ENCODE data around the gene PCDHB15.
"Not testable (repeated sequence)": the region's sequence is repeated elsewhere in the genome, so short reads cannot be mapped to it uniquely, and the experiment has no call there.

The PCDHB15 gene

DNA sequence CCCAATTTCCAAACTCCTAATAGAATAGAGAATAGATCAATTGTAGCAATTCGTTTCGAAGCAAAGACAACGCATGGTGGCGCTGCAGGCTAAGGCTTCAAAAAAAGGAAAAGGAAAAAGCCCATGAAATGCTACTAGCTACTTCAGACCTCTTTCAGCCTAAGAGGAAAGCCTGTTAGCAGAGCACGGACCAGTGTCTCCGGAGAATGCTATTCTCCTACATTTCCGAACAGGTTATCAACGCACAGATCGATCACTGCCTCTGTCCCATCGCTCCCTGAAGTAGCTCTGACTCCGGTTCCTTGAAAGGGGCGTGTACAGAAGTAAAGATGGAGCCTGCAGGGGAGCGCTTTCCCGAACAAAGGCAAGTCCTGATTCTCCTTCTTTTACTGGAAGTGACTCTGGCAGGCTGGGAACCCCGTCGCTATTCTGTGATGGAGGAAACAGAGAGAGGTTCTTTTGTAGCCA, at the start of gene PCDHB15:
PCDHB15 (plus strand) TSS at position 146 of the 468 bp plus-strand sequence; CDS start at position 330, 184 bp downstream.
- DNase-seq (ENCODE audit: low spot score), result no peak

DNA sequence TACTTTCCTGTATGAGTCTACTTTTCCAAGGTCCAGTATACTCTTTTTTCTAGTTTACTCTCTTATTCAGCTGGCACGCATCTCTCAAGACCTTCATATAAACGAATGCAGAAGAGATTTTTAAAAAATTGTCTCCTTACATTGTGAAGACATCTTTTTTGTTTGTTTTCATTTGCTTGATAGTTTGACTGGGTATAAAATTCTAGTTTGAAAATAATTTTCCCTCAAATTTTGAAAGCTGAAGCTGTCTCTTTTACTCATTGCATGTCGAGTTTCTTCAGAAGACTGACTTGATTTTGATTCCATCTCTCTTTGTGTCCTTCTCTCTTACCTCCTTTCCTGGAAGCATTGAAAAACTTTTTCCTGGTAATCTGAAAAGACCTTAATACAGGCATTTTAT, 48.8 kb upstream of the PCDHB15 start:
- DNase-seq (ENCODE audit: low spot score), result no peak

DNA sequence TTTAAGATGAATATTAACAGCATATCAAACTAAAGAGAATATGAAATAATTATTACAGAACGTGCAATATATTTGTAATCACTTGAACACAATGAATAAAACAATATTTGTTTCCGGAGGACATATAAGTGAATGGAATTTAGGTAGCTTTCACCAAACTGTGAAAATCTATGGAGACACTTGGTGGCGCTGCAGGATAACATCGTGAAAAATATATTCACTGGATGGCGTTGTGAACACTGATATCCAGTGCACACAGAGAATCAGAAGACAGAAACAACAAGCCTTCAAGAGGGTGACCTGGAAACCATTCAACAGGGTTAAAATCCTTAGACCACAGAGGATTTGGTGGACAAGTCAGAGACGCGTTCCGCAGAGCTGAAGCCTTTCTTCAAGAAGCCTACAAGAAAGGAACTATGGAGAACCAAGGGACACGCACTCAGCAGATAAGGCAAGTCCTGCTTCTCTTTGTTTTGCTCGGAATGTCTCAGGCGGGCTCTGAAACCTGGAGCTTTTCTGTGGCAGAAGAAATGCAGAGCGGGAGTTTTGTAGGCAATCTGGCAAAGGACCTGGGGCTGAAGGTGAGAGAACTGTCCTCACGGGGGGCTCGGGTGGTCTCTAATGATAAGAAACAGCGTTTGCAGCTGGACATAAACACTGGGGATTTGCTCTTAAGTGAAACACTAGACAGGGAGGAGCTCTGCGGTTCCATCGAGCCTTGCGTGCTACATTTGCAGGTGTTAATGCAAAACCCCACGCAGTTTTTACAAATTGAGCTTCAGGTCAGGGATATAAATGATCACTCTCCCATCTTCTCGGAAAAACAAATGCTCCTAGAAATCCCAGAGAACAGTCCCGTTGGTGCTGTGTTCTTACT, 45.6 kb upstream of the PCDHB15 start, which contains the start of gene PCDHB11:
PCDHB11 (plus strand) TSS at position 269 of the 877 bp plus-strand sequence; CDS start at position 417, 148 bp downstream.
- peak; percentile 37 for DNase-seq (ENCODE audit: low spot score)

DNA sequence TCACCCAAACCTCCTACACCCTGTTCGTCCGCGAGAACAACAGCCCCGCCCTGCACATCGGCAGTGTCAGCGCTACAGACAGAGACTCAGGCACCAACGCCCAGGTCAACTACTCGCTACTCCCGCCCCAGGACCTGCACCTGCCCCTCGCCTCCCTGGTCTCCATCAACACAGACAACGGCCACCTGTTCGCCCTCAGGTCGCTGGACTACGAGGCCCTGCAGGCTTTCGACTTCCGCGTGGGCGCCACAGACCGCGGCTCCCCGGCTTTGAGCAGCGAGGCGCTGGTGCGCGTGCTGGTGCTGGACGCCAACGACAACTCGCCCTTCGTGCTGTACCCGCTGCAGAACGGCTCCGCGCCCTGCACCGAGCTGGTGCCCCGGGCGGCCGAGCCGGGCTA, 44.1 kb upstream of the PCDHB15 start:
- DNase-seq (ENCODE audit: low spot score), result not testable (repeated sequence)

DNA sequence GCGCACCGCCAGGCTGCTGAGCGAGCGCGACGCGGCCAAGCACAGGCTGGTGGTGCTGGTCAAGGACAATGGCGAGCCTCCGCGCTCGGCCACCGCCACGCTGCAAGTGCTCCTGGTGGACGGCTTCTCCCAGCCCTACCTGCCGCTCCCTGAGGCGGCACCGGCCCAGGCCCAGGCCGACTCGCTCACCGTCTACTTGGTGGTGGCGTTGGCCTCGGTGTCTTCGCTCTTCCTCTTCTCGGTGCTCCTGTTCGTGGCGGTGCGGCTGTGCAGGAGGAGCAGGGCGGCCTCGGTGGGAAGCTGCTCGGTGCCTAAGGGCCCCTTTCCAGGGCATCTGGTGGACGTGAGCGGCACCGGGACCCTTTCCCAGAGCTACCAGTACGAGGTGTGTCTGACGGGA, 43.5 kb upstream of the PCDHB15 start:
- DNase-seq (ENCODE audit: low spot score), result not testable (repeated sequence)

DNA sequence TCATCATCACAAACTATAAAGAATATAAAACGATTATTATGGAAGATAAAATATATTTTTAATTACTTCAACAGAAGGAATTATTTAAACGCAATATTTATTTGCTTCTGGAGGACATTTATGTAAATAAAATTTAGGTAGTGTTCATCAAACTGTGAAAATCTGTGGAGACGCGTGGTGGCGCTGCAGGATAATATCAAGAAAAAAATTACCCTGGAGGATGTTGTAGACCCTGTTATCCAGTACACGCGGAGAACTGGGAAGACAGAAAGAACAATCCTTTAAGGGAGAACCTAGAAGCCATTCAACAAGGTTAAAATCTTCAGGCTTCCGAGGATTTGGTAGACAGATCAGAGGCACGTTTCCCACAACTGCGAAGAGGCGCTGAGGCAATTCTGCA, 36.7 kb upstream of the PCDHB15 start, which contains the start of gene PCDHB12:
PCDHB12 (plus strand) TSS at position 242 of the 400 bp plus-strand sequence. CDS start 189 bp downstream, outside the sequence.
- DNase-seq (ENCODE audit: low spot score), result peak; percentile 29

DNA sequence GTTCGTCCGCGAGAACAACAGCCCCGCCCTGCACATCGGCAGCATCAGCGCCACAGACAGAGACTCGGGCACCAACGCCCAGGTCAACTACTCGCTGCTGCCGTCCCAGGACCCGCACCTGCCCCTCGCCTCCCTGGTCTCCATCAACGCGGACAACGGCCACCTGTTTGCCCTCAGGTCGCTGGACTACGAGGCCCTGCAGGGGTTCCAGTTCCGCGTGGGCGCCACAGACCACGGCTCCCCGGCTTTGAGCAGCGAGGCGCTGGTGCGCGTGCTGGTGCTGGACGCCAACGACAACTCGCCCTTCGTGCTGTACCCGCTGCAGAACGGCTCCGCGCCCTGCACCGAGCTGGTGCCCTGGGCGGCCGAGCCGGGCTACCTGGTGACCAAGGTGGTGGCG, 34.9 kb upstream of the PCDHB15 start:
- not testable (repeated sequence) for DNase-seq (ENCODE audit: low spot score)

DNA sequence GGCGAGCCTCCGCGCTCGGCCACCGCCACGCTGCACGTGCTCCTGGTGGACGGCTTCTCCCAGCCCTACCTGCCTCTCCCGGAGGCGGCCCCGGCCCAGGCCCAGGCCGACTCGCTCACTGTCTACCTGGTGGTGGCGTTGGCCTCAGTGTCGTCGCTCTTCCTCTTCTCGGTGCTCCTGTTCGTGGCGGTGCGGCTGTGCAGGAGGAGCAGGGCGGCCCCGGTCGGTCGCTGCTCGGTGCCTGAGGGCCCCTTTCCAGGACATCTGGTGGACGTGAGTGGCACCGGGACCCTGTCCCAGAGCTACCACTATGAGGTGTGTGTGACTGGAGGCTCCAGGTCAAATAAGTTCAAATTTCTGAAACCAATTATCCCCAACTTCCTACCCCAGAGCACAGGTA, 34.3 kb upstream of the PCDHB15 start:
- not testable (repeated sequence) for DNase-seq (ENCODE audit: low spot score)

DNA sequence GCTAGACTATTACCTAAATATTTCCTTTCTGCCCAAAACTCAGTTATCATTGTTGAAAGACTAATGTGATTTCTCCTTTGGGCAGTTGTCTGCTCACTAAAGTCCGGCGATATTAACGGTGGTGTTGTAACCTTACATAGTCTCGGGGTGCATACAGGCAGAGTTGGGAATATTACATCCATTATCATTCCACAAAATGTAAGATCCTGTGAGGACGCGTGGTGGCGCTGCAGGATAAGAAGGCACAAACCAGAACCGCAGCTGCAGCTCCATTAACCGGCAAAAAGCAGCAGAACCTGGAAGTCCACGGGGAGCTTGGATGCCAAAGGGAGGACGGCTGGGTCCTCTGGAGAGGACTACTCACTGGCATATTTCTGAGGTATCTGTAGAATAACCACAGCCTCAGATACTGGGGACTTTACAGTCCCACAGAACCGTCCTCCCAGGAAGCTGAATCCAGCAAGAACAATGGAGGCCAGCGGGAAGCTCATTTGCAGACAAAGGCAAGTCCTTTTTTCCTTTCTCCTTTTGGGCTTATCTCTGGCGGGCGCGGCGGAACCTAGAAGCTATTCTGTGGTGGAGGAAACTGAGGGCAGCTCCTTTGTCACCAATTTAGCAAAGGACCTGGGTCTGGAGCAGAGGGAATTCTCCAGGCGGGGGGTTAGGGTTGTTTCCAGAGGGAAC, 31.4 kb upstream of the PCDHB15 start, which contains the start of gene PCDHB13:
PCDHB13 (plus strand) TSS at position 264 of the 684 bp plus-strand sequence; CDS start at position 469, 205 bp downstream.
- not testable (repeated sequence) for DNase-seq (ENCODE audit: low spot score)

DNA sequence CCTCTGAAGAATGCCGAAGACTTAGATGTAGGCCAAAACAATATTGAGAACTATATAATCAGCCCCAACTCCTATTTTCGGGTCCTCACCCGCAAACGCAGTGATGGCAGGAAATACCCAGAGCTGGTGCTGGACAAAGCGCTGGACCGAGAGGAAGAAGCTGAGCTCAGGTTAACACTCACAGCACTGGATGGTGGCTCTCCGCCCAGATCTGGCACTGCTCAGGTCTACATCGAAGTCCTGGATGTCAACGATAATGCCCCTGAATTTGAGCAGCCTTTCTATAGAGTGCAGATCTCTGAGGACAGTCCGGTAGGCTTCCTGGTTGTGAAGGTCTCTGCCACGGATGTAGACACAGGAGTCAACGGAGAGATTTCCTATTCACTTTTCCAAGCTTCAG, 30.6 kb upstream of the PCDHB15 start:
- DNase-seq (ENCODE audit: low spot score), result not testable (repeated sequence)

DNA sequence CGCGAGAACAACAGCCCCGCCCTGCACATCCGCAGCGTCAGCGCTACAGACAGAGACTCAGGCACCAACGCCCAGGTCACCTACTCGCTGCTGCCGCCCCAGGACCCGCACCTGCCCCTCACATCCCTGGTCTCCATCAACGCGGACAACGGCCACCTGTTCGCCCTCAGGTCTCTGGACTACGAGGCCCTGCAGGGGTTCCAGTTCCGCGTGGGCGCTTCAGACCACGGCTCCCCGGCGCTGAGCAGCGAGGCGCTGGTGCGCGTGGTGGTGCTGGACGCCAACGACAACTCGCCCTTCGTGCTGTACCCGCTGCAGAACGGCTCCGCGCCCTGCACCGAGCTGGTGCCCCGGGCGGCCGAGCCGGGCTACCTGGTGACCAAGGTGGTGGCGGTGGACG, 29.7 kb upstream of the PCDHB15 start:
- DNase-seq (ENCODE audit: low spot score), result not testable (repeated sequence)

DNA sequence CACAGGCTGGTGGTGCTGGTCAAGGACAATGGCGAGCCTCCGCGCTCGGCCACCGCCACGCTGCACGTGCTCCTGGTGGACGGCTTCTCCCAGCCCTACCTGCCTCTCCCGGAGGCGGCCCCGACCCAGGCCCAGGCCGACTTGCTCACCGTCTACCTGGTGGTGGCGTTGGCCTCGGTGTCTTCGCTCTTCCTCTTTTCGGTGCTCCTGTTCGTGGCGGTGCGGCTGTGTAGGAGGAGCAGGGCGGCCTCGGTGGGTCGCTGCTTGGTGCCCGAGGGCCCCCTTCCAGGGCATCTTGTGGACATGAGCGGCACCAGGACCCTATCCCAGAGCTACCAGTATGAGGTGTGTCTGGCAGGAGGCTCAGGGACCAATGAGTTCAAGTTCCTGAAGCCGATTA, 29.2 kb upstream of the PCDHB15 start:
- not testable (repeated sequence) for DNase-seq (ENCODE audit: low spot score)

DNA sequence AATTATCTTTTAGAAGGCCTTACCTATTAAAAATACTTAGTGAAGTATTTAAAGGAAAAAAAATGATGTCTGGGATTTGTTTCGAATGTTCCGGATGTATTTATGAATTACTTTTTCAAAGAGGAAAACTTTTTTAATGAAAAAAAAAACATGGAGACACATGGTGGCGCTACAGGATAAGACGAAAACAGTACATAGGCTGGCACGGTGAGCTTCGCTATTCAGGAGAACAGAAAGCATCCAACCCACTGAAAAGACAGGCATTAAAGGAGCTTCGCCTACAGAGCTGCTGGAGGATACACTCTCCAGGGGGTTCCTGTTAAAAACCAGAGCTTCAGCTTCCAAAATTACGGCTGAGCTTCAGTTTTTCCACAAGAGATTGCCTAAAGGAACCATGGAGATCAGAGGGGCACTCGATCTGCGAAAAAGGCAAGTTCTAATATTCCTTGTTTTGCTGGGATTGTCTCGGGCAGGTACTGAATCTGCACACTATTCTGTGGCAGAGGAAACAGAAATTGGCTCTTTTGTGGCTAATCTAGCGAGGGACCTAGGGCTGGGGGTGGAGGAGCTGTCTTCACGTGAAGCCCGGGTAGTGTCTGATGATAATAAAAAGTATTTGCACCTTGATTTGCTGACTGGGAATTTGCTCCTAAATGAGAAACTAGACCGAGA, 21.9 kb upstream of the PCDHB15 start, which contains the start of gene PCDHB14:
PCDHB14 (plus strand) TSS at position 232 of the 672 bp plus-strand sequence; CDS start at position 395, 163 bp downstream.
- DNase-seq (ENCODE audit: low spot score), result peak; percentile 50

DNA sequence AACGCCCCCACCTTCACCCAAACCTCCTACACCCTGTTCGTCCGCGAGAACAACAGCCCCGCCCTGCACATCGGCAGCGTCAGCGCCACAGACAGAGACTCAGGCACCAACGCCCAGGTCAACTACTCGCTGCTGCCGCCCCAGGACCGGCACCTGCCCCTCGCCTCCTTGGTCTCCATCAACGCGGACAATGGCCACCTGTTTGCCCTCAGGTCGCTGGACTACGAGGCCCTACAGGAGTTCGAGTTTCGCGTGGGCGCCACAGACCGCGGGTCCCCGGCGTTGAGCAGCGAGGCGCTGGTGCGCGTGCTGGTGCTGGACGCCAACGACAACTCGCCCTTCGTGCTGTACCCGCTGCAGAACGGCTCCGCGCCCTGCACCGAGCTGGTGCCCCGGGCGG, 20.4 kb upstream of the PCDHB15 start:
- not testable (repeated sequence) for DNase-seq (ENCODE audit: low spot score)

DNA sequence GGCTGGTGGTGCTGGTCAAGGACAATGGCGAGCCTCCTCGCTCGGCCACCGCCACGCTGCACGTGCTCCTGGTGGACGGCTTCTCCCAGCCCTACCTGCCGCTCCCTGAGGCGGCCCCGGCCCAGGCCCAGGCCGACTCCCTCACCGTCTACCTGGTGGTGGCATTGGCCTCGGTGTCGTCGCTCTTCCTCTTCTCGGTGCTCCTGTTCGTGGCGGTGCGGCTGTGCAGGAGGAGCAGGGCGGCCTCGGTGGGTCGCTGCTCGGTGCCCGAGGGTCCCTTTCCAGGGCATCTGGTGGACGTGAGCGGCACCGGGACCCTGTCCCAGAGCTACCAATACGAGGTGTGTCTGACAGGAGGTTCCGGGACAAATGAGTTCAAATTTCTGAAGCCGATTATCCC, 19.8 kb upstream of the PCDHB15 start:
- not testable (repeated sequence) for DNase-seq (ENCODE audit: low spot score)

DNA sequence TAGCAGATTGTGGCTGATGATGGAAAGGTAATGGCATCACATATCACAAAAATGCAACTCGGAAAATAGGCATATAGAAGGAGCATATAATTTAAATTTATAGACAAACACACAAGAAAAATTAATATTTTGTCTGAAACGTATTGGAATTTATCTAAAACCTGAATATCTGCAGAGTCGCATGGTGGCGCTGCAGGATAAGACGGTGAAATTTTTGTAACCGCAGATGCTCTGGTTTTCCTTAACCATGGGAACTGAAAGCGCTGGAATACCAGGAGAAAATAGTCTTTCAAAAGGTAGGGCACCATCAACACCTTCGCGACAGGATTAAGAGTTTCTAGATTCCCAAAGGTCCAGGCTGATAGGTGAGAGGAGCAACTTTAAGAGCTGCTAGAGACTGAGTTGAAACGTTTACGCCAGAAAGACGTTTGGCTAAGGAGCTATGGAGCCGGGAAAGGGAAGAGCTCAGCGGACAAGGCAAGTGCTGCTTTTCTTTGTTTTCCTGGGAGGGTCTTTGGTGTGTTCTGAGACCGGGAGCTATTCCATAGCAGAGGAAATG, 11.0 kb upstream of the PCDHB15 start:
- DNase-seq (ENCODE audit: low spot score), result no peak

DNA sequence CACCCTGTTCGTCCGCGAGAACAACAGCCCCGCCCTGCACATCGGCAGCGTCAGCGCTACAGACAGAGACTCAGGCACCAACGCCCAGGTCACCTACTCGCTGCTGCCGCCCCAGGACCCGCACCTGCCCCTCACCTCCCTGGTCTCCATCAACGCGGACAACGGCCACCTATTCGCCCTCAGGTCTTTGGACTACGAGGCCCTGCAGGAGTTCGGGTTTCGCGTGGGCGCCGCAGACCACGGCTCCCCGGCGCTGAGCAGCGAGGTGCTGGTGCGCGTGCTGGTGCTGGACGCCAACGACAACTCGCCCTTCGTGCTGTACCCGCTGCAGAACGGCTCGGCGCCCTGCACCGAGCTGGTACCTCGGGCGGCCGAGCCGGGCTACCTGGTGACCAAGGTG, 9.3 kb upstream of the PCDHB15 start:
- DNase-seq (ENCODE audit: low spot score), result not testable (repeated sequence)

DNA sequence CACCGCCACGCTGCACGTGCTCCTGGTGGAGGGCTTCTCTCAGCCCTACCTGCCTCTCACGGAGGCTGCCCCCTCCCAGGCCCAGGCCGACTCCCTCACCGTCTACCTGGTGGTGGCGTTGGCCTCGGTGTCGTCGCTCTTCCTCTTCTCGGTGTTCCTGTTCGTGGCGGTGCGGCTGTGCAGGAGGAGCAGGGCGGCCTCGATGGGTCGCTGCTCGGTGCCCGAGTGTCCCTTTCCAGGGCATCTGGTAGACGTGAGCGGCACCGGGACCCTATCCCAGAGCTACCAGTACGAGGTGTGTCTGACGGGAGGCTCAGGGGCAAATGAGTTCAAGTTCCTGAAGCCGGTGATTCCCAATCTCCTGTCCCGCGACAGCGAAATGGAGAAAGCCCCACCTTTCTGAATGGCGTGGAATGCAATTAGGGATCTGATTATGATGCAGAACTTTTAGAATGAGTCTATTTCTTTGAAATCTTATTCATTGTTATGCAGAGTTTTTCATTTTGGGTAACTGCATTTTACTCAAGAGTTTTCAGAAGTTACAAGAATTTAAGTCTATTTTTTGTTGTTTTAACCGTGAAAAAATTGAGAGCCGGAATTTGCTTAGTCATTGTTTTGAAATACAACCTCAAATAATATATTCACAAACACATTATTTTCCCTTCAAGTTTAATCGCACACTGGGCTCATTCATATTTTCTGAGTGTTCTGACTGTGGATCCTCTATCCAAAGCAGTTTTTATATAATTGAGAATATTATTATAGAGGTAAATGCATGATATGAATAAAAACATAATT, 8.5 kb upstream of the PCDHB15 start:
- DNase-seq (ENCODE audit: low spot score), result no peak

DNA sequence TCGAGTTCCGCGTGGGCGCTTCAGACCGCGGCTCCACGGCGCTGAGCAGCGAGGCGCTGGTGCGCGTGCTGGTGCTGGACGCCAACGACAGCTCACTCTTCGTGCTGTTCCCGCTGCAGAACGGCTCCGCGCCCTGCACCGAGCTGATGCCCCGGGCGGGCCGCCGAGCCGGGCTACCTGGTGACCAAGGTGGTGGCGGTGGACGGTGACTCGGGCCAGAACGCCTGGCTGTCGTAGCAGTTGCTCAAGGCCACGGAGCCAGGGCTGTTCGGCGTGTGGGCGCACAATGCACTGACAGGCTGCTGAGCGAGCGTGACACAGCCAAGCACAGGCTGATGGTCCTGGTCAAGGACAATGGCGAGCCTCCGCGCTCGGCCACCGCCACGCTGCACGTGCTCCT, 3.7 kb upstream of the PCDHB15 start:
- no peak for DNase-seq (ENCODE audit: low spot score)

DNA sequence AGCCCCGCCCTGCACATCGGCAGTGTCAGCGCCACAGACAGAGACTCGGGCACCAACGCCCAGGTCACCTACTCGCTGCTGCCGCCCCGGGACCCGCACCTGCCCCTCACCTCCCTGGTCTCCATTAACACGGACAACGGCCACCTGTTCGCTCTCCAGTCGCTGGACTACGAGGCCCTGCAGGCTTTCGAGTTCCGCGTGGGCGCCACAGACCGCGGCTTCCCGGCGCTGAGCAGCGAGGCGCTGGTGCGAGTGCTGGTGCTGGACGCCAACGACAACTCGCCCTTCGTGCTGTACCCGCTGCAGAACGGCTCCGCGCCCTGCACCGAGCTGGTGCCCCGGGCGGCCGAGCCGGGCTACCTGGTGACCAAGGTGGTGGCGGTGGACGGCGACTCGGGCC, 1.8 kb downstream of the PCDHB15 start:
- DNase-seq (ENCODE audit: low spot score), result not testable (repeated sequence)

DNA sequence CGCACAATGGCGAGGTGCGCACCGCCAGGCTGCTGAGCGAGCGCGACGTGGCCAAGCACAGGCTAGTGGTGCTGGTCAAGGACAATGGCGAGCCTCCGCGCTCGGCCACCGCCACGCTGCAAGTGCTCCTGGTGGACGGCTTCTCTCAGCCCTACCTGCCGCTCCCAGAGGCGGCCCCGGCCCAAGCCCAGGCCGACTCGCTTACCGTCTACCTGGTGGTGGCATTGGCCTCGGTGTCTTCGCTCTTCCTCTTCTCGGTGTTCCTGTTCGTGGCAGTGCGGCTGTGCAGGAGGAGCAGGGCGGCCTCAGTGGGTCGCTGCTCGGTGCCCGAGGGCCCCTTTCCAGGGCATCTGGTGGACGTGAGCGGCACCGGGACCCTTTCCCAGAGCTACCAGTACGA, 2.2 kb downstream of the PCDHB15 start:
- DNase-seq (ENCODE audit: low spot score), result not testable (repeated sequence)
